ENCODE data around the gene NT5C3A. TPM values are rescaled to one million over a fixed set of nuclear protein-coding genes. Genes with fewer than 3 reads are reported as not detected.
A peak's percentile ranks its signal among the peaks of the same experiment; 100 is the strongest.

The NT5C3A gene
- total RNA-seq, 1 donor from 2014 or later: 30.3 TPM

DNA sequence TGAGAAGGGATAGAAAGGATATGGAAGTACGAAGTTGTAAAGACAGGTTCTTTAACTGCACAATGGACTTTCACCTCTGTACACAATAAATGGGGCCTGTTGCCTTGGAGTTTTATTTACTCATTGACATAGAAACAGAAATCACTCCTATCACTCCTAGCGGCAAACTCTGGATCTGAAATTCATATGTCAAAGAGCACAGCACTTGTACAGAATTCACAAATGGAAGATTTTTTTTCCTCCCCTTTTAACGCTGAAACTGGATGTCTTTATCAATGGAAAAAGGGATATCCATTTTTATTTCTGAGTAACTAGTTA lies 18.2 kb downstream of the NT5C3A start:
- TF ChIP-seq, protein P1, sequence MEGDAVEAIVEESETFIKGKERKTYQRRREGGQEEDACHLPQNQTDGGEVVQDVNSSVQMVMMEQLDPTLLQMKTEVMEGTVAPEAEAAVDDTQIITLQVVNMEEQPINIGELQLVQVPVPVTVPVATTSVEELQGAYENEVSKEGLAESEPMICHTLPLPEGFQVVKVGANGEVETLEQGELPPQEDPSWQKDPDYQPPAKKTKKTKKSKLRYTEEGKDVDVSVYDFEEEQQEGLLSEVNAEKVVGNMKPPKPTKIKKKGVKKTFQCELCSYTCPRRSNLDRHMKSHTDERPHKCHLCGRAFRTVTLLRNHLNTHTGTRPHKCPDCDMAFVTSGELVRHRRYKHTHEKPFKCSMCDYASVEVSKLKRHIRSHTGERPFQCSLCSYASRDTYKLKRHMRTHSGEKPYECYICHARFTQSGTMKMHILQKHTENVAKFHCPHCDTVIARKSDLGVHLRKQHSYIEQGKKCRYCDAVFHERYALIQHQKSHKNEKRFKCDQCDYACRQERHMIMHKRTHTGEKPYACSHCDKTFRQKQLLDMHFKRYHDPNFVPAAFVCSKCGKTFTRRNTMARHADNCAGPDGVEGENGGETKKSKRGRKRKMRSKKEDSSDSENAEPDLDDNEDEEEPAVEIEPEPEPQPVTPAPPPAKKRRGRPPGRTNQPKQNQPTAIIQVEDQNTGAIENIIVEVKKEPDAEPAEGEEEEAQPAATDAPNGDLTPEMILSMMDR (IDR thresholded peaks at IDR 0.05): peak; percentile 11
- H3K4me3 ChIP-seq: no peak overlapping the region
- ATAC-seq: peak; percentile 39 to 61
- no peaks in the 10 kb centered on the region for H3K9me3 ChIP-seq
- H3K4me1 ChIP-seq: peaks cover 46% of the 10 kb centered on the region
- H3K36me3 ChIP-seq: no peaks in the 10 kb centered on the region
- peak overlapping the region; percentile 33 for H3K27ac ChIP-seq
- no peaks in the 10 kb centered on the region for H3K27me3 ChIP-seq (ENCODE audit: low read depth)
- intact Hi-C loops (cut with DNase I): no loop called here
- DNase-seq: no peak

DNA sequence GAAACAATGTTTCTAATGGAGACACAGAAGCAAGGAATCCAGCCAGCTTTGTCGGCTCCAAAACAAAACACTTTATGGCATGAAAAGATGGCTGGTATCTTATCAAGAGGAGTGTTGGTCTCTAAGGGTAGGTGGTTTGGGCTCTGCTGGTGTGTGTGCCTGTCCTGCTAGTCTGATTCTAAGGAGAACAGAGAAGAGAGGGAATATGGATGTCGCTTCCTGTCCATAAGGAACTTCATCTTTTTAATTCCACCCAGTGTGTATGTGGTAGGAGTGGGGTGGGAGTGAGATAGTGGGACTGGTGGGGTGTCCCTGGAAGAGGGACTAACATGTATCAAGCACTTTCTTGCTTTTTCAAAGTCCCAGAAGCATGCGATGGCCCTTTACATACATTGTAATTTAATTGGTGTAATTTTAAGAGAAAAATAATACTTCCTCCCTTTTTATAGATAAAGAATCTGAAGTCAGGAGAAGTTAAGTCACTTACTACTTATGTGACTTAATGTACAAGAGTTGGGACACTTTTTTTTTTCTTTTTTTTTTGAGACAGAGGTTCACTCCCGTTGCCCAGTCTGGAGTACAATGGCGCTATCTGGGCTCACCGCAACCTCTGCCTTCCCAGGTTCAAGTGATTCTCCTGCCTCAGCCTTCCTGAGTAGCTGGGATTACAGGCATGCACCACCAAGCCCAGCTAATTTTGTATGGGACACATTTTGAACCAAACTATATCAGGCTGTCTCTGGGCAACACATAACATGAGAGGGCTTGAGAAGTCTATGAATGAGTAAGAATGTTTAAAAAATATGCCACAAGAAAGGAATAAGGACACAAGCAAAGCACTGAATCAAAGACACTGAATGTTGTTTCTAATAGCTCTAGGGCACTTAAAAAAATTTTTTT lies 18.8 kb downstream of the NT5C3A start:
- peak overlapping the region; percentile 33 for H3K27ac ChIP-seq
- no peak for DNase-seq
- ATAC-seq: peak in 1 of 2 donors; percentile 28
- intact Hi-C loops (cut with DNase I): no loop called here
- H3K4me3 ChIP-seq: no peak overlapping the region
- no peaks in the 10 kb centered on the region for H3K27me3 ChIP-seq (ENCODE audit: low read depth)
- TF ChIP-seq, protein P1 (IDR thresholded peaks at IDR 0.05): no peak
- H3K9me3 ChIP-seq: no peaks in the 10 kb centered on the region
- H3K4me1 ChIP-seq: peaks cover 52% of the 10 kb centered on the region
- H3K36me3 ChIP-seq: no peaks in the 10 kb centered on the region

DNA sequence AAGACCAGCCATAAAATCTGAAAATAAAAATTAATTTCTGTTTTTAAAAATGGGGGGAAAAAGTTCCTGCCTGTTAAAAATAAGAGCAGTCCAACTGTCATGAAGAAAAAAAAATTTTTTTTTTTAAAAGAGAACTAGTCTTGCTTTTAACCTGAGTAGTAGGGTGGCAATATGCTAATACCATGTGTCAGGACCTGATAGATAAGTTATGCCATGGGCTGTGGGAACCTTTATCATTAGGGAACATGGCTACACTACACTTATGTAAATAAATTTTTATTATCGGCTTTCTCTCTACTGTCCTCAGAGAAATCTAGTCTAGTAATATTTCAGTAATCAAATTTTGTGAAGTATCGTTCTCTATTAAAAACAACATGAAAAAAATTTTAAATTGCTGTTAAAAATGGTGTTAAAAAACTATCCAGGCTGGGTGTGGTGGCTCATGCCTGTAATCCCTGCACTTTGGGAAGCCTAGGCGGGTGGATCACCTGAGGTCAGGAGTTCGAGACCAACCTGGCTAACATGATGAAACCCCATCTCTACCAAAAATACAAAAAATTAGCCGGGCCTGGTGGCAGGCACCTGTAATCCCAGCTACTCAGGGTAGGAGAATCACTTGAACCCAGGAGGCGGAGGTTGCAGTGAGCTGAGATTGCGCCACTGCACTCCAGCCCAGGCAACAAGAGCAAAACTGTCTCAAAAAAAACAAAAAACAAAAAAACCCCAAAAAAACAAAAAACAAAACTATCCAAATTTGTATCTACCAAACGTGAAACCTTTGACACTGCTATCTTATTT lies 20.7 kb downstream of the NT5C3A start:
- Histone ChIP-seq H3K27me3 (ENCODE audit: low read depth) (no peaks in the 10 kb centered on the region), H3K36me3 (no peaks in the 10 kb centered on the region), H3K4me1 (peaks cover 62% of the 10 kb centered on the region), H3K27ac (no peak overlapping the region), H3K4me3 (no peak overlapping the region), H3K9me3 (no peaks in the 10 kb centered on the region)
- intact Hi-C loops (cut with DNase I): no loop called here
- TF ChIP-seq, protein P1 (IDR thresholded peaks at IDR 0.05): no peak
- ATAC-seq (no peak), DNase-seq (no peak)

DNA sequence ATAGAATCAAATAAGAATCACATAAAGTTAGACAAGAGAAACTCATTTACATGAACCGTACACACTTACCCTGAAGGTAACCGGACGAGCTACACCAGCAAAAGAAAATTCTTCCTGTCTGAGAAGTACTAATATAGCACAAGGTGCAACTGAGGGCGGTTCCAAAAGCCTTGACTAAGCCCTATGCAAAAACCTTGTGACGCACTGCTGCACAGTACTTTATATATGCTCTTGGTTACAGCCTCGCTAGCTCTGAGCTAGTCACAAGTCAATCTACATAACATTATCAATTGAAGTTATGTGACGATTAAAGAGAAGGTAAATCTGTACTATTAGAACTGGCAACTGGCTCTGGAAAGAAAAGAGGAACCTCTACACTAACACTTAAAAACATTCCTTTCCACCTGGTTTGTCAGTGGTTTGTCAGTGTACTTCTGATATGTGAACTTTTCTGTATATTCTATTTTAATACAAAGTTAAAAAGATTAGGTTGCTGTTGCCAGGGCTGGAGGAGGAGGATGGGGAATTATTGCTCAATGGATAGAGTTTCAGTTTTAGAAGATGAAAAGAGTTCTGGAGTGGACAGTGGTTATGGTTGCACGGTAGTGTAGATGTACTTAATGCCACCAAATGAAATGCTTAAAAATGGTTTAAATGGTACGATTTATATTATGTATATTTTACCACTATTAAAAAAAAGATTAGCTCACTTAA lies 21.6 kb downstream of the NT5C3A start:
- peak overlapping the region; percentile 57 for H3K4me3 ChIP-seq
- H3K9me3 ChIP-seq: no peaks in the 10 kb centered on the region
- ATAC-seq (peak; percentile 93 to 95), DNase-seq (no peak)
- TF ChIP-seq, protein P1 (IDR thresholded peaks at IDR 0.05): no peak
- H3K36me3 ChIP-seq: no peaks in the 10 kb centered on the region
- H3K27me3 ChIP-seq (ENCODE audit: low read depth): no peaks in the 10 kb centered on the region
- peak overlapping the region; percentile 56 for H3K27ac ChIP-seq
- H3K4me1 ChIP-seq: peaks cover 62% of the 10 kb centered on the region
- intact Hi-C loops (cut with DNase I): no loop called here

DNA sequence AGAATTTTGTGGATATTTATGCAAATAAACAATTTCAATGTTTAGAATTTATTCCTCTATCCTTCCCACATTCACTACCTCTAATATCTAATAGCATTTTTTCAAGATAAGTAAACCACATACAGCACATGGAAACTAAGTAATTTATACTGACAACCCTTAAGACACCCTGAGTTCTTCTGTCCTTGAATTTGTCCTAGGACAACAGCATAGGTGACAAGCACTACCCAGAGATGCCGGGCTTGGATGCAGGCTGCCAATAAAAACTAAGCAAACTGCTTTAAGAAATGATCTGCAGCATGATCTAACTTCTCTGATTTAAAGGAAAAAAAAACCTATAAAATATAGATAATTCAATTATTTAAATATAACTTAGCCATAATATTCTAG lies 22.7 kb downstream of the NT5C3A start:
- TF ChIP-seq, protein P1 (IDR thresholded peaks at IDR 0.05): no peak
- Histone ChIP-seq H3K27me3 (ENCODE audit: low read depth) (no peaks in the 10 kb centered on the region), H3K4me1 (peaks cover 58% of the 10 kb centered on the region), H3K4me3 (peak overlapping the region; percentile 57), H3K27ac (peak overlapping the region; percentile 56), H3K9me3 (no peaks in the 10 kb centered on the region), H3K36me3 (no peaks in the 10 kb centered on the region)
- intact Hi-C loops (cut with DNase I): no loop called here
- DNase-seq (no peak), ATAC-seq (peak in 1 of 2 donors; percentile 50)
